H1 (cell line): ENCODE data around the gene RBM42. TPM values are rescaled to one million over a fixed set of nuclear protein-coding genes. Genes with fewer than 3 reads are reported as not detected.

ENCODE experiments used
- CHD2 ChIP-seq: IDR thresholded peaks from 2 replicates; pipeline ENCODE4 v1.6.1; 2012; ENCODE audit warnings: low read length, improper control_type of control experiment
- CHD7 ChIP-seq: fragments of 300-600 bp; sonication (generic); IDR thresholded peaks from 2 replicates; pipeline ENCODE4 v1.7.1; 2012; ENCODE audit warnings: low read length, moderate library complexity, mild to moderate bottlenecking, inconsistent platforms; ENCODE audit not compliant: insufficient replicate concordance
- EGR1 ChIP-seq: IDR thresholded peaks from 2 replicates; pipeline ENCODE4 v1.6.1; 2011; ENCODE audit warnings: low read depth, low read length, borderline replicate concordance
- GABPA ChIP-seq: IDR thresholded peaks from 2 replicates; pipeline ENCODE4 v1.6.1; 2011; ENCODE audit warnings: mild to moderate bottlenecking, low read length, moderate library complexity, borderline replicate concordance; ENCODE audit not compliant: insufficient read depth
- GTF2F1 ChIP-seq: IDR thresholded peaks from 2 replicates; pipeline ENCODE4 v1.6.1; 2012; ENCODE audit warnings: low read depth, low read length, improper control_type of control experiment, borderline replicate concordance
- polyA plus RNA-seq, 7 experiments: library from polyadenylated mRNA; depleted of rRNA in 3 of 7; stranded (reverse) in 5 of 7; unstranded in 2 of 7; fragments of >200 nt in 5 of 7; fragments of 200-250 nt in 2 of 7; gene quantifications; 1 replicate in 5 of 7; 2 replicates in 1 of 7; 4 replicates in 1 of 7; pipeline versions ENCODE4 v1.2.1 to v1.2.3, GENCODE V29; 2011 to 2013; ENCODE audit warnings: missing spikeins in 2 of 7, mixed read lengths in 2 of 7
- total RNA-seq: library from RNA; stranded (reverse); fragmentation: NEBNext Ultra II Directional; extraction: Animal tissue kit (Norgen Biotek cat#: 25700); gene quantifications from 2 replicates; pipeline ENCODE4 v1.2.1, GENCODE V29; 2021

Gene RBM42
- total and polyA plus RNA-seq, 2 of the 8 experiments (the other 6 are each of a cell fraction or from before 2014, with no cell fraction given) = 59.8 to 80.8 TPM

GRCh38 chr19:35656700-35657099 lies 27.9 kb downstream of the RBM42 start (continued):
- TF ChIP-seq CHD7 (no peak), GTF2F1 (no peak), GABPA (no peak), EGR1 (no peak), CHD2 (no peak)
